ENCODE measurements around the gene THOC6.

GRCh38 chr16:2977440-2977839 is 46.4 kb upstream of the THOC6 start:
- TF ChIP-seq TGIF2 (CRISPR knock-in tag; IDR thresholded peaks at IDR 0.05) = no peak
- no peak for TF ChIP-seq PHF8 (IDR thresholded peaks at IDR 0.05; ENCODE audit: borderline replicate concordance, low read length)
- no peak for TF ChIP-seq ZNF124 (CRISPR knock-in tag; IDR thresholded peaks at IDR 0.05)
- TF ChIP-seq BCL6 (CRISPR knock-in tag; IDR thresholded peaks at IDR 0.05) = no peak
- no peak for TF ChIP-seq NR2C1 (IDR thresholded peaks at IDR 0.05)
- TF ChIP-seq NR2C1 (tag; IDR thresholded peaks at IDR 0.05) = no peak

Measured in K562 (cell line).